ENCODE data around the gene SPATA17.
"Not testable (repeated sequence)": the region's sequence is repeated elsewhere in the genome, so short reads cannot be mapped to it uniquely, and the experiment has no call there.

GRCh38 chr1:217696140-217696539, 65.0 kb downstream of the SPATA17 start:
- not testable (repeated sequence) for TF ChIP-seq CTCF, POLR2A (IDR thresholded peaks at IDR 0.05)

All from heart left ventricle (tissue), 13 donors.